IPS DF 4.7 (cell line): Measurements from ENCODE around the gene GNAI3.
"Not testable (repeated sequence)": the region's sequence is repeated elsewhere in the genome, so short reads cannot be mapped to it uniquely, and the experiment has no call there.

Source experiments
- DNase-seq: peaks from one replicate; pipeline ENCODE4 v3.0.0-alpha.2; 2013; ENCODE audit warnings: low spot score; ENCODE audit errors: extremely low read depth

GNAI3 gene

DNA sequence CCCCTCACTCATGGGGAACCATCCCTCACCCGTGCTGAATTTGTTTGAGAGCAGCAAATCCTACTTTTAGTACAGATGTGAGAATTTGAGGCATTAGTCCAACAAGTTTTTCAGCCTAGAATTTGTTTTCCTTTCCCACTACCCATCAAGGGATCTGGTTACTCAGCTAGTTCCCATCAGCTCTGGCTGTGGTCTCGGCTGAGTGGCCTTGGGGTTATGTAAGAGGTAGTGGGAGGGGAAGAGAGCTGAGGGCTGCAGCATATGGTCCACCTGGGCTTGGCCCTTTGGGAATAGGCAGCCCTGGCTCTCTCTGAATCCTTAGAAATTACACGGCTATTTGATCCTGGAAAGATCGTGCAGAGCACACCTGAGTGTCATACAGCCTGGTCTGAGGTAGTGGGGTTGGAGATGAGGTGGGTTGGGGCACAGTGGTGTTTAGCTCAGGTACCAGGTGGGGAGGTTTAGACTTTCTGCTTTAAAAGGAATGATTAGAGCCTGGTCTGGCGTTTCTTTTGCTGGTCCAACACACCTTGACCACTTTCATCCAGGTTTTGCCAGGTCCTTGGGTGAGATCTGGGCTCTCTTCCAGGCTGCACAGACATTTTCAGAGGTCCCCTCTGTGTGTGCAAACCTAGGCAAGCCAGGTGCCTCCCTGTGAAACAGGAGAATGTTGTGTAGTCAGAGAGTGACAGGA lies 111.7 kb downstream of the GNAI3 start:
- no peak for DNase-seq

DNA sequence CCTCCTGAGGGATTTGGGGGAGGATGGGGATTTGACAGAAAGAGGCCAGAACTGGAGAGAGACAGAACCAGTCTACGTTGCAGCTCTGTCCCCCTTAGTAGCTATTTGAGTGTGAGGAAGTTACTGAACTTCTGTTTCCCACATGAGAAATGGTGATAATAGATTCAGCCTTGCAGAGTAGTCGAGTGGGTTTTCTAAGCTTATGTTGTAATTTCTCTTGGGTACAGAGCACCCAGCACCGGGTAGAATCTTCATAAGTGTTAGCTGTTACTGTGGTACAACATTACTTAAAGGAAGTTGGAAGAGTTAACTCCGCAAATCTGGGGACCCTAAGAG lies 112.2 kb downstream of the GNAI3 start:
- DNase-seq: not testable (repeated sequence)

DNA sequence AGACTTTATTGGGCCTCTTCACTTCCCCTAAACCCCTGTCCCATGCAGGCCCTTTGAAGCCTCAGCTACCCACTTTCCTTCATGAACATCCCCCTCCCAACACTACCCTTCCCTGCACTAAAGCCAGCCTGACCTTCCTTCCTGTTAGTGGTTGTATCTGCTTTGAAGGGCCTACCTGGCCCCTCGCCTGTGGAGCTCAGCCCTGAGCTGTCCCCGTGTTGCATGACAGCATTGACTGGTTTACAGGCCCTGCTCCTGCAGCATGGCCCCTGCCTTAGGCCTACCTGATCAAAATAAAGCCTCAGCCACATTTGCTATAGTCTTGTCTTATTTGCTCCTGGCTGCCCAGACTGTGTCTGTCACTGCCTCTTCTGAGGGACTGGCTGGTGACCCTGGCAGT lies 113.0 kb downstream of the GNAI3 start:
- no peak for DNase-seq

DNA sequence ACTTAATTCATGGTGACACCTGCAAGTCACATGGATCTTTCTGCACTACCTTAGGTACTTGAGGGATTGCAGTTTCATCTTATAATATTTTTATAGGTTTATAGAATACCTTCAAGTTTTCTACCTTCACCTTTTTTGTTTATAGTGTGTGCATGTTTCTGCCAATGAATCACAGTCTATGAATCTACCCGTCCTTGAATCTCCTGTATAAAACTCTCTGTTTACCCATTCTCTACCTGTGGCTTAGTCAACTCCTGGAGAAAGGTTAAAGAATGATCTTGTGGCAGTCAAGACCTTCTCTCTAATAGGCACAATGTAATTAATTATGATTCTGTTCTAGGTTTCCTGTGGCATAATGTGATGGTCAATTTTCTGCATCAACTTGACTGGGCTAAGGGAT lies 116.3 kb downstream of the GNAI3 start:
- DNase-seq: no peak

DNA sequence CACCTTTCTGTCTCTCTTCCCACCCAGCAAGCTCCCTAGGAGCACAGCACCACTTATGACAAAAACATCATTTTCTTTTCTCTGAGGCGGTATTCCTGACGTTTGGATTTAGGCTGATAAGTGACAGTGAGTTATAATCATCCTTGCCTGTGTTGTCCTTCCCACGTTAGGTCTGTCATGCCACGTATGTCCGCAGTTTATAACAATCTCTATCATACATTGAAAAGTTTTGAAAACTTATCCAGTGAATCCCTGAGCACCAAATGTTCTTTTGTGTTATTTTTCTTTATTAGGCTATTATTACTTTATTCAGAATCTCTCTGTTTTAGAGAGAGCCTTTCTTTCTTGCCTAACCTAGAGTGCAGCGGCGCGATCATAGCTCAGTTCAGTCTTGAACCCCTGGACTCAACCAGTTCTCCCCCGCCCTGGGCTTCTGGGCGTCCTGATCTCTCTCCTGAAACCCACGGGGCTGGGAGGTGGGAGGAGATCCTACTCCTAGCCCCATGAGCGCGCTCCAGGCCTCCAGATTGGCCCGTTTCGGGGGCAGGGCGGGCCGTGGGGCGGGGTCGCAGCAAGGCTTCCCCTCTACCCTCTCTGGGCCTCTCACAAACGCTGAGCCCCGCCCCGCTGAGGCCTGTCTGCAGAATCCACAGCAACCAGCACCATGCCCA lies 119.2 kb downstream of the GNAI3 start, which contains the start of gene GSTM2:
TSS of gene GSTM2 (plus strand) at position 606 of the 671 bp plus-strand sequence. CDS start at position 665, 59 bp downstream.
- DNase-seq: no peak
